ENCODE measurements around the gene FNBP1.

The FNBP1 gene

GRCh38 chr9:129929496-129930125, 113.4 kb downstream of the FNBP1 start:
- DNase-seq (ENCODE audit: low read depth in 4 of 4, low spot score in 1 of 4) = no peak

GRCh38 chr9:129923589-129923988, 119.4 kb downstream of the FNBP1 start:
- no peak for DNase-seq (ENCODE audit: low read depth in 4 of 4, low spot score in 1 of 4)

GRCh38 chr9:129921905-129922304, 121.1 kb downstream of the FNBP1 start:
- no peak for DNase-seq (ENCODE audit: low read depth in 4 of 4, low spot score in 1 of 4)

- no peak for DNase-seq (ENCODE audit: low read depth in 4 of 4, low spot score in 1 of 4)
These were observed 123.1 kb downstream of the FNBP1 start for GRCh38 chr9:129919841-129920240.

GRCh38 chr9:129919277-129919676, 123.7 kb downstream of the FNBP1 start:
- no peak for DNase-seq (ENCODE audit: low read depth in 4 of 4, low spot score in 1 of 4)

GRCh38 chr9:129918296-129918950, 124.6 kb downstream of the FNBP1 start:
- no peak for DNase-seq (ENCODE audit: low read depth in 4 of 4, low spot score in 1 of 4)

DNA sequence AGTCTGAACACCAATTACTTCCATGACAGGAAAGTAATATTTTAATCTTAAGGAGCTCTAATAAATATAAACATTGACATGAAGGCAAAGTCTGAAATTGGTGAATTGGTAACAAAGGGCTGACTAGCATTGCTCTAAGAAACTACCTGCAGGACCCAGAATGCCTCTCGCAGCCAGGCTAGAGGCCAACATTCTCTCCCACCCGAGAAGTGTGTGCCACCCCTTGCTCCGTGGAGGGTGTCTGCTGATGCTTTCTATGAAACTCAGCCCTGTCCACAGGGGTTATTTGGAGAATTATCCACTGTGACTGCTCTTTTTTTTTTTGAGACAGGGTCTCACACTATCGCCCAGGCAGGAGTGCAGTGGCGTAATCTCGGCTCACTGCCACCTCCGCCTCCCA, 126.3 kb downstream of the FNBP1 start:
- DNase-seq (ENCODE audit: low read depth in 4 of 4, low spot score in 1 of 4) = no peak

DNA sequence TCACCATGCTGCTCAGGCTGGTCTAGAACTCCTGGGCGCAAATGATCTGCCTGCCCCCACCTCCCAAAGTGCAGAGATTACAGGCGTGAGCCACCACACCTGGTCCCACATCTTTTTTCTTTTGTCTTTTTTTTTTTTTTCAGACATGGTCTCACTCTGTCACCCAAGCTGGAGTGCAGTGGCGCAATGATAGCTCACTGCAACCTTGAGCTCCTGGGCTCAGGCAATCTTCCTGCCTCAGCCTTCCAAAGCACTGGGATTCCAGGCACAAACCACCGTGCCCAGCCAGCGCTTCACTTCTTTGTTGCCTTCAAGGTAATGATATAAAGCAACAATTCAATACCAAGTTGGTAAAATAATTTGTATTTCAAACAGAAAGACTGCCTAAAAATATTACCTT, 128.9 kb downstream of the FNBP1 start:
- DNase-seq (ENCODE audit: low read depth in 4 of 4, low spot score in 1 of 4) = no peak

GRCh38 chr9:129910628-129911567, 132.1 kb downstream of the FNBP1 start:
- no peak for DNase-seq (ENCODE audit: low read depth in 4 of 4, low spot score in 1 of 4)

DNA sequence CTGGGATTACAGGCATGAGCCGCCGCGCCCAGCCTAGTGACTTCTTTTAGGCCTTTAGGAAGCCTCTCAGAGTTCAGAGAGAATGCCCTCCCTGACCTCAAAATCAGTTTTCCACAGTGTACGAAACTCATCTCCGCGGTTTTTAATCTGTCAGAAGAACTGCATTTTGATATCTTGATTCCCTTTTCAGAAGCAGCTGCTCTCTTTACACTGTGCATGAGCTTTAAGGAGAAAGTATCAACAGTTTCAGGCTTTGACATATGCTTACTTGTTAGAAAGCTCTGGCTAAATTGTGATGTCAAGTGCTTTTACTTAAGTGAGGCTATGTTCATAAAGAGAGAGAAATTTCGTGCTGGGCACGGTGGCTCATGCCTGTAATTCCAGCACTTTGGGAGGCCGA, 133.1 kb downstream of the FNBP1 start:
- DNase-seq (ENCODE audit: low read depth in 4 of 4, low spot score in 1 of 4) = no peak

GRCh38 chr9:129908906-129909305, 134.1 kb downstream of the FNBP1 start:
- DNase-seq (ENCODE audit: low read depth in 4 of 4, low spot score in 1 of 4) = no peak

DNA sequence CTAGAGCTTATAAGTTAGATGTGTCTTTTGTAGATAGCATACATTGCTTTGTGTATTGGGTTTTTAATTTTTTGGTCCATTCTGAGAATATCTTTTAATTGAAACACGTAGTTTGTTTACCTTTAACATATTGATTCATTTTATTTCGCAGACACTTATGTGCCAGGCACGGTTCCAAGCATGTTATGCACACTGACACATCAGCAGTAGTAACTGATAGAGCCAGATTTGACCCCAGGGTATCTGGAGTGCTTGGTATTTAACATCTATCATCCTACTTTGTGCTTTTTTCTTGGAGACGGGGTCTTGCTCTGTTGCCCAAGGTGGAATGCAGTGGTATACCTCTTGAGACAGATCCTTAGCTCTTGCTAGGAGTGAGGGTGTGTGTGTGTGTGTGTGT, 135.8 kb downstream of the FNBP1 start:
- DNase-seq (ENCODE audit: low read depth in 4 of 4, low spot score in 1 of 4) = no peak

DNA sequence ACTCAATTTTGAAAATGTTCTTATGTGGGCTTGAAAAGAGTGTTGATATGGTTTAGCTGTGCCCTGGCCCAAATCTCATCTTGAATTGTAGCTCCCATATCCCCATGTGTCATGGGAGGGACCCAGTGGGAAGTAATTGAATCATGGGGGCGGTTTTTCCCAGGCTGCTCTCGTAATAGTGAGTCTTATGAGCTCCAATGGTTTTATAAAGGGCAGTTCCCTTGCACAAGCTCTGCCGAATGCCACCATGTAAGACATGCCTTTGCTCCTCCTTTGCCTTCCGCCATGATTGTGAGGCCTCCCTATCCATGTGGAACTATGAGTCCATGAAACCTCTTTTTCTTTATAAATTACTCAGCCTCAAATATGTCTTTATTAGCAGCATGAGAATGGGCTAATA, 136.7 kb downstream of the FNBP1 start:
- no peak for DNase-seq (ENCODE audit: low read depth in 4 of 4, low spot score in 1 of 4)

- DNase-seq (ENCODE audit: low read depth in 4 of 4, low spot score in 1 of 4) = no peak
These were observed 138.3 kb downstream of the FNBP1 start for GRCh38 chr9:129904734-129905133.

DNA sequence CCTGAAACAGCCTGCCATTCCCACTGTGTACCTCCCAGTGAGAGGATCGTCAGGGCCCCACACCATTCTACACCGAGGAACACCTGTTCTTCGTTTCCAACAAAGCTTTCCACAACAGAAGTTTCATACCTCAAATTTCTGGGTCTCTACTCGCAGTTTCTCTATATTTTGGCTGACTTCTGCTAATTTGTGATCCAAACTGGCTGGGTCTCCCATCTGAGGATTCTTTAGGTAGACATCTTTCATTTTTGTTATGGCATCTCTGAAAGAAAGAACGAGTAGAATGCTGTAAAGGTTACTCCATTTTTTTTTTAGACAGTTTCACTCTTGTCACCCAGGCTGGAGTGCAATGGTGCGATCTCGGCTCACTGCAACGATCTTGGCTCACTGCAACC, 140.3 kb downstream of the FNBP1 start:
- DNase-seq (ENCODE audit: low read depth in 4 of 4, low spot score in 1 of 4) = no peak

GRCh38 chr9:129901993-129902739, 140.8 kb downstream of the FNBP1 start:
- no peak for DNase-seq (ENCODE audit: low read depth in 4 of 4, low spot score in 1 of 4)

DNA sequence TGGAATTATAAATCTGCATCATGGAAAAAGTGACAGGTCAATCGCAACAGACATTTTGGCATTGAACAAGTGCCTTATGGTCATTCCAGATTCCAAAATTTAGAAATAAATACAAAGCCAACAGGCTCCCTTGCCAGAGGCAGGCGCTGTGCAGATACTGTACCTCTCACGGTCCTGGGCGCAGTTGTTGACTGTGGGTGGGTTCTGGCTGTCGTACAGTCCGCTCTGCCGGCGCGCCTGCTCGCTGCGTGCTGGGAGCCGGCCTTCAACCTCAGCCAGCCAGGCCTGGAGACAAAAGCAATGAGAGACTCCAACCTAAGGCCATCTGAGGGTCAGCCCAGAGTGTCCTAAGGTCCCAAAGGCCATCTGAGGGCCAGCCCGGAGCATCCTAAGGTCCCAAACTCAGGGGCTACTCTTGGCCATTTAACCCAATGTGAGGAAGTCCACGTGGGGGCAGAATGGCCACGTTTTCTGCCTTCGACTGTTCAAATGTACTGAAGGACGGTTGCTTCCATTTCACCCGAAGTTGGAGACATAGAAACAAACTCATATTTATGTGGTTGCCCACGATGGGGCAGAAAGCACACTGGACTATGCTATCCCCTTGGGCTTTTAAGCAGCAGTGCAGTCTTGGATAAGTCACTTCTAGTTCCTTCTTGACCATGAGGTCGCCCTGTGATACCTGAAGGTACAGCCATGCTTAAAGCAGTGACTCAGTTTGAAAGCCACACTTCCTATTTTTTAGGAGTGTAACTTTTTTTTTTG, 142.5 kb downstream of the FNBP1 start:
- DNase-seq (ENCODE audit: low read depth in 4 of 4, low spot score in 1 of 4) = no peak

GRCh38 chr9:129899620-129900019, 143.4 kb downstream of the FNBP1 start:
- no peak for DNase-seq (ENCODE audit: low read depth in 4 of 4, low spot score in 1 of 4)

- no peak for DNase-seq (ENCODE audit: low read depth in 4 of 4, low spot score in 1 of 4)
These were observed 144.8 kb downstream of the FNBP1 start for GRCh38 chr9:129898185-129898584.

DNA sequence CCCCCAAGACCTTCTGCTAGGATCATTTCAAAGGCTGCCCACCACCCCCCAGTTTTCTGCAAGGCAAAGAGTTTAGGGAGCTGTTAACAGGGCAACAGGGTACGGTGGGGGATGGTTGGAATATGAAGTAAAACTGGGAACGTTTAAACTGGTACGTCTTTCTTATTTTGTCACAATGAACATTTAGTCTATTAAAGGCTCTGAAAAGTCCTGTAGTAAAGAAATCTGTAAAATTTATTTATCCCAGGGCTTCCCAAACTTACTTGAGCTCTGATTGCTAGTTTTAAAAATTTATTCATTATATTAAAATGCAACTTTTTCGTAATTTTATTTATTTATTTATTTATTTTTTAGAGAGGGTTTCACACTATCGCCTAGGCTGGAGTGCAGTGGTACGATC, 145.7 kb downstream of the FNBP1 start:
- no peak for DNase-seq (ENCODE audit: low read depth in 4 of 4, low spot score in 1 of 4)

Data from stimulated activated CD4-positive, alpha-beta T cell treated with anti-CD3 and anti-CD28 coated beads, Interleukin-1b, Interleukin-23, amount 100 ng/mL, for 24 hours (primary cell).